8988T (cell line): ENCODE results near the gene STX3.
A peak's percentile ranks its signal among the peaks of the same experiment; 100 is the strongest.
"Not testable (repeated sequence)": the region's sequence is repeated elsewhere in the genome, so short reads cannot be mapped to it uniquely, and the experiment has no call there.

ENCODE experiments used
- DNase-seq: peaks from one replicate; pipeline ENCODE4 v3.0.0; 2011

Gene STX3

DNA sequence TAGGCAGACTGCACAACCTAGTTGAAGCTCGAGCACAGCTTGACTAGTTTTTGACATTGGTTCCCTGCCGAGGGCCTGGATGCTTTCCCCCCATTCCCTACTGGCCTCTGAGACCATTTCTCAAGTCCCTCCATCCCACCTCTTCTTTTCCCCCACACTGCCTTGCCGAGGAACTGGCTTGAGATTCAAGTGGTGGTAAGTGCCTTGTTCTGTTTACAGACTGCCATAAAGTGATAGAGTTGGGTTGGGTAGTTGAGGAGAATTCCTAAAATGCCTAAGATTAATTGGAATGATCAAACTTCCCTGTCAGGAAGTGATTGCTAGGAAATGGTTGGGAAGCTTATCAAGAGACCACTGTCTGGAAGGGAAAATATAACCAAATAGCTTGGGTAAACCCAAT, 39.2 kb downstream of the STX3 start:
- no peak for DNase-seq

- DNase-seq = no peak
Measured at GRCh38 chr11:59800390-59801025, 45.3 kb downstream of the STX3 start.

DNA sequence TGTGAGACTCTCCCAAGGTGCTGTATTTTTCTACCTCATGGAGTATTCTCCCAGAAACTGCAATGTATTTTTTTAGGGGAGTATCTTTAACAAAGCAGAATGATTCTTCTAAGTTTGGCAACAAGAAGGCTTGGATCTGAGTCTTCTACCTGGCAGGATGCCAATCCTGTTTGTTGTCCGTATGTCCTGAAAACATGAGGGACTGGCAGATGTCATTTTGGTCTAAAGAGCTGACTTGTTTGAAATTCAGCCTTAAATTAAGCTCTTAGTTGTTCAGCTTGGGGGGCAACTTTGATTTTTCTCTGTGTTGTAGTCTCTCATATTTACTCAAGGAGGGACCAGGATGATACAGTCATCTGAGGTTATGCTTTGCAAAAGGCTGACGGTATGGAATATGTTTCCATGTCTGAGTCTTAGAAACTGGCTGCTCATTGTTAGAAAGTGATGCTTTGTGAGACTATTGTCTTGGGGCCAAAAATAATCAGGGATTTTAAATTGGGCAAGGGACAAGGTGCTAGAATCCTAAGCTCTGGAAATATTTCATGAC, 46.1 kb downstream of the STX3 start:
- DNase-seq = no peak

- no peak for DNase-seq
Measured at GRCh38 chr11:59801981-59802638, 46.9 kb downstream of the STX3 start.

GRCh38 chr11:59802639-59803176, 47.5 kb downstream of the STX3 start:
- DNase-seq = no peak

- DNase-seq = no peak
Measured at GRCh38 chr11:59804061-59804460, 48.9 kb downstream of the STX3 start.

DNA sequence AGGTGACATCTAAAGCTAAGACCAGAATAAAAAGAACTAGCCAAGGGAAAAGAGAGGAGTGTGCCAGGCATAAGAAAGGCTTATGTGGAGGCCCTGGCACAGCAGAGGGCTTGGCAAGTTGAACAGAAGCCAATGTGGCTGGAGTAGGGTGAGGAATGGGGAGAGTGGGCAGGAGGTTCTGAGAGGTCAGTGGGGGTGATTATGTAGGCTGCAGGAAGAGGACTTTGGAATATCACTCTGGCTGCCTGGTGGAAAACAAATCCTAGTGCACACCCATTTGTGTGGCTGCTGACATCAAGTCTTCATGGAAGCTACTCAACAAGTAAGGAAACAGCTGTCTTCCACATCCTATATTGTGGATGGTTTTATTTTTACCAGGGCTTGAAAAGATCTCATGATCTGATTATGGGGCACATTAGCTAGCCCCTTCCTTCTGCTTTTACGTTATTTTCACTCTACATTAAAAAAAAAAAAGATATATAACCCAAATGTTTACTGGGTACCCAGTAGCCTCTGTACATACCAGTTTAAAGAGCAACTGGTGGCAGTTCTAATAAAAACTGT, 52.0 kb downstream of the STX3 start:
- no peak for DNase-seq

- DNase-seq = peak; percentile 53
Measured at GRCh38 chr11:59810189-59810910, 55.2 kb downstream of the STX3 start, which contains the start of gene MRPL16. Gene MRPL16, minus strand, starts transcription at chr11:59810778. Its CDS starts 120 bp downstream, at chr11:59810658.

GRCh38 chr11:59810911-59811259, 55.7 kb downstream of the STX3 start:
- no peak for DNase-seq

- no peak for DNase-seq
Measured at GRCh38 chr11:59812220-59812619, 57.0 kb downstream of the STX3 start.

DNA sequence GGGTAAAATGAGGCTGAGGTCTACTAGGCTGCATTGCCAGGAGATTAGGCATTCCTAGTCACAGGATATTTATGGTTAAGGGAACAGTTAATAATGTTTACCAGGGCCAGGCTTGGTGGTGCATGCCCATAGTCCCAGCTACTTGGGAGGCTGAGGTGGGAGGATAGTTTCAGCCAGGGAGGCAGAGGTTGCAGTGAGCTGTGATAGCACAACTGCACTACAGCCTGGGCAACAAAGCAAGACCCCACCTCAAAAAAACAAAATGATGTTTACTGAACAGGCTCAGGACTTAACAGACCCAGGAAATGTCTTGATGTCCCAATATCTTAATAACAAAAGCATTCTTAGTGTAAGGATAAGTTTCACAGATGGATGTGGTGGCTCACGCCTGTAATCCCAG, 58.2 kb downstream of the STX3 start:
- no peak for DNase-seq

- DNase-seq = no peak
Measured at GRCh38 chr11:59814021-59814420, 58.8 kb downstream of the STX3 start.

GRCh38 chr11:59815754-59816153, 60.6 kb downstream of the STX3 start:
- DNase-seq = no peak

DNA sequence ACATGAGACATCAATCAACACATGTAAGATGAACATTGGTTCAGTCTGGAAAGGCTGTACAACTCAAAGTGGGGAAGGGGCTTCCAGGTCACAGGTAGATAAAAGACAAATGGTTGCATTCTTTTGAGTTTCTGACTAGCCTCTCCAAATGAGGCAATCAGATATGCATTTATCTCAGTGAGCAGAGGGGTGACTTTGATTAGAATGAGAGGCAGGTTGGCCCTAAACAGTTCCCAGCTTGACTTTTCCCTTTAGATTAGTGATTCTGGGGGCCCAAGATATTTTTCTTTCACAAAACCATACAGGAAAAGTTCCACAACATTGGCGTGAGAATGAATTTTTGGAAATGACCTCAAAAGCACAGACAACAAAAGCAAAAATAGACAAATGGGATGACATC, 61.3 kb downstream of the STX3 start:
- DNase-seq = not testable (repeated sequence)

- DNase-seq = no peak
Measured at GRCh38 chr11:59818572-59818971, 63.4 kb downstream of the STX3 start.

DNA sequence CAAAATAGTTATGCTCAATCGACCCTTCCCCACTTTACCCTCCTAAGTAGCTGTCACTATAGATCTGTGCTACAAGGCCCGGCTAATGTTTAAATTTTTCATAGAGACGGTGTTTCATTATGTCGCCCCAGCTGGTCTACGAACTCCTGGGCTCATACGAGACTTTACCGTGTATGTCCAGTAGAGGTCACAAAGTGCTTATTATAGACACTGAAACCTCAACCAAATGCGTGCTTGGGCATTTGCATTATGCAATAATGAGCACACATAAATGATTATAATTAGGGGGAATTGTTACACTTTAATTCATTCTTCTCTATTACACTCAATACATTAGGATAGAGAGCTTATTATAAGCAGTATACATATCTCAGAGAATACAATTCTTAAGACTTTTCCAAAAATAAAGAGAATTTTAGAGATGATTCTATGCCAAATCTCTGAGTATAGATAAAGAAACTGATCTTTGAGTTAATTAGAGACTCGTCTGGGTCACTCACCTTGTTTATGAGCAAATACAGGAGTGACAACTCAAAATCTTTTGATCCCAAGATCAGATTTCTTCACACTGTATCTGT, 67.9 kb downstream of the STX3 start:
- DNase-seq = no peak

DNA sequence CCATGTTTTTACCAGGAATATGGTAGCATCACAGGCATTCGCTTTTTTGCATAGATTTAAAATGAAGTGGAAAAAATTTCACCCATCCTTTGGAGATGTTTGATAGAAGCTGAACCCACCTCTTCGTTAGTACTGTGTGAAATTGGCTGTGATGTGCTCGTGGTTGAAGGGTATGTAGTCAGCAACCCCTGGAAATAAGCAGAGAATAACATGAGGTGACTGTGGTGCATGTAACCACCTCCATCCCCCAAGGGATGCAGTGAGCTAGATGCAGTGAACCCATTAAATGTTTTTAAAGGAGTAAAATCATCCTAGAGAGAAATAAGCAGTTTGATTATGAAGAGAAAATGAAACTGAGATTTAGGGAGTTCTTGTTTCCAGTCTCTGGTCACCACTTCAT, 74.2 kb downstream of the STX3 start:
- no peak for DNase-seq

DNA sequence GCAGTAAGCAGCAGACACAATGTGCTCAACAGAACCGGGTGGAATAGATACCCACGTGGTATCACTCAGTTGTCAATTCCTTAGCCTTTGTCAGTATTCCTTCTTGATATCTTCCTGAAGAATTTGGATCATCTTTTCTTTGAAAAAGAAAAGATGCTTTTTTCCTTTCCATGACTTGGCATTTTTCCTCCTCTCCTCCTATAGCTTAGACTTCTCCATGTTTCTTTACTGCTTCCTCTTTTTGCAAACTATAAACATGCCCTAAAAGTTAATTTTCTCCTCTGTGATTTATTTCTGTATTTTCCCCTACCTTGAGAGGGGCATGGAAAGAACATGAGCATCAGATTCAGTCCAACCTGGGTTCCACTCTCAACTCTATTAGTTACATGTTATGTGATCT, 78.4 kb downstream of the STX3 start:
- DNase-seq = no peak

GRCh38 chr11:59839615-59840014, 84.4 kb downstream of the STX3 start:
- no peak for DNase-seq

- no peak for DNase-seq
Measured at GRCh38 chr11:59841514-59841913, 86.3 kb downstream of the STX3 start.

DNA sequence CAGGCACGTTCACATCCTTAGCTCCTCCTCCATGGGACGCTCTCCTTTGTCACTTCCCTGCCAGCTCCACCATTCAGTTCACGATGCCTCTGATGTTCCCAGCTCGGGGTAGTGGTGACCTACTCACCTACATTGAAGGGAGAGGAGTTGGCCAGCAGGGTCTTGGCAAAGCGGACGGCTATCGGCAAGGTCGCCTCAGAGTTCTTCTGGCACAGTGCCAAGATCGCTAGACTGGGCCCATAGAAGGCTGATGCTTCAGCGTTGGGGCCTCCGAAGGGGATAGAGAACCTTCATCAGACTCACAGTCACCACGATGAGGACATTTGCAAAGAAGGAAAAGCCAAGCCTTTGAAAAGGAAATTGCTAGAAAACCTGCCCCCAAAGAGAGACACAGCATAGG, 87.1 kb downstream of the STX3 start:
- no peak for DNase-seq

GRCh38 chr11:59845399-59845798, 90.2 kb downstream of the STX3 start, which contains the start of gene CBLIF:
Gene CBLIF, minus strand, starts transcription at chr11:59845499. Its CDS starts 46 bp downstream, at chr11:59845453.
- DNase-seq = no peak

DNA sequence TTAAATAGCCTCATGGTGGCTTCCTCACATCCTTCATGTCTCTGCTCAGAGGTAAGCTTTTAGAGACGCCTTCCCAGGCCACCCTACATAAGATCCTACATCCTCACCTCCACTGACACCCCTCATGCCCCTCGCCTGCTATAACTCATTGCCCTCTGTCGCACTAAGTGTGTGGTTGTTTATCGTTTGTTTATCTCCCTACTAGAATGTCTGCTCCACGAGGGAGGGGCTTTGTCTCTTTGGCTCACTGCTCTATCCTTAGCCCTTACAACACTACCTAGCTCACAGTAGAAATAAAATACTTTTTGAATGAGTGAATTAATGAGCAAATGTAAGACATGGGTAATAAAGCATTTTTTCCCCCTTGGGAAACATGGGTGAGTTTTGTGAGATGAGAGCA, 91.4 kb downstream of the STX3 start:
- no peak for DNase-seq
